ENCODE results near the gene STK32C. TPM values are rescaled to one million over a fixed set of nuclear protein-coding genes. Genes with fewer than 3 reads are reported as not detected.

Gene STK32C
- total RNA-seq, 1 donor from 2014 or later = 14.6 TPM

Other genes with a start within 250 kb of the STK32C start
- gene JAKMIP3, start 242.0 kb downstream of the STK32C start, total RNA-seq = 1.1 and 1.3 TPM in 2 replicates
- gene DPYSL4, start 121.0 kb downstream of the STK32C start, total RNA-seq = 24.1 and 24.7 TPM in 2 replicates
- gene LRRC27, start 24.2 kb upstream of the STK32C start, total RNA-seq = 1.7 and 3.4 TPM in 2 replicates
- gene PWWP2B, start 89.2 kb upstream of the STK32C start, total RNA-seq = 4.1 and 4.8 TPM in 2 replicates
- 11.1 and 13.4 TPM in 2 replicates for gene INPP5A, start 229.8 kb upstream of the STK32C start, total RNA-seq

Measured in activated T-helper 1 cell treated with anti-CD3 and anti-CD28 coated beads, Interleukin-12 subunit alpha, Interleukin-12 subunit beta, Interleukin-2, Interleukin-4 antibody, amounts not matched to agents 30 ng/mL and 10 ng/mL and 1 ng/mL, durations not matched to agents 14 hours and 24 hours and 36 hours (primary cell).